HL-60 (cell line): Measurements from ENCODE around the gene SPOCK3.

Source experiments
- DNase-seq, 2 experiments: peaks; one replicate each; pipeline ENCODE4 v3.0.0-alpha.2; 2010 to 2020; ENCODE audit warnings: low read depth in 1 of 2, low spot score in 1 of 2
- H3K27ac ChIP-seq: fragments of 250-450 bp; sonication (Bioruptor Pico); replicated peaks from 2 replicates; pipeline ENCODE4 v1.5.1; 2020; ENCODE audit warnings: mild to moderate bottlenecking, moderate library complexity
- H3K27me3 ChIP-seq: fragments of 250-450 bp; sonication (Bioruptor Pico); 2 replicates; pipeline ENCODE4 v1.5.1; 2021; ENCODE audit warnings: mild to moderate bottlenecking, moderate library complexity; ENCODE audit not compliant: insufficient read depth, poor library complexity, severe bottlenecking
- H3K4me3 ChIP-seq: replicated peaks from 2 replicates; pipeline ENCODE4 v1.5.1; 2011; ENCODE audit warnings: mild to moderate bottlenecking, control low read depth, low read length; ENCODE audit not compliant: insufficient read depth
- CTCF ChIP-seq: IDR thresholded peaks from one replicate; pipeline ENCODE4 v1.5.1; 2011; ENCODE audit warnings: low read length, control low read depth, inconsistent platforms; ENCODE audit not compliant: insufficient read depth
- GABPA ChIP-seq: IDR thresholded peaks from 2 replicates; pipeline ENCODE4 v1.6.1; 2012; ENCODE audit warnings: low read depth
- POLR2AphosphoS5 ChIP-seq: IDR thresholded peaks from 2 replicates; pipeline ENCODE4 v1.6.1; 2012; ENCODE audit warnings: low read depth
- REST ChIP-seq: IDR thresholded peaks from 2 replicates; pipeline ENCODE4 v1.6.1; 2012; ENCODE audit warnings: low read depth; ENCODE audit not compliant: insufficient replicate concordance
- SPI1 ChIP-seq: IDR thresholded peaks from 2 replicates; pipeline ENCODE4 v1.6.1; 2012; ENCODE audit warnings: low read depth, mild to moderate bottlenecking, borderline replicate concordance

Gene SPOCK3

GRCh38 chr4:166839615-166840251 is 394.6 kb downstream of the SPOCK3 start:
- H3K27ac ChIP-seq = no peak overlapping the region
- no peak for DNase-seq
- TF ChIP-seq REST (no peak), SPI1 (no peak), POLR2AphosphoS5 (no peak), GABPA (no peak), CTCF (no peak)
- no peak overlapping the region for H3K4me3 ChIP-seq
- H3K27me3 ChIP-seq = no peaks in the 10 kb centered on the region

GRCh38 chr4:166838975-166839614 is 395.2 kb downstream of the SPOCK3 start:
- Histone ChIP-seq H3K4me3 (no peak overlapping the region), H3K27ac (no peak overlapping the region), H3K27me3 (no peaks in the 10 kb centered on the region)
- DNase-seq = no peak
- TF ChIP-seq SPI1 = no peak
- TF ChIP-seq POLR2AphosphoS5 = no peak
- no peak for TF ChIP-seq REST
- no peak for TF ChIP-seq CTCF
- TF ChIP-seq GABPA = no peak

- TF ChIP-seq POLR2AphosphoS5 = no peak
- TF ChIP-seq GABPA = no peak
- TF ChIP-seq SPI1 = no peak
- TF ChIP-seq REST = no peak
- TF ChIP-seq CTCF = no peak
- Histone ChIP-seq H3K27ac (no peak overlapping the region), H3K4me3 (no peak overlapping the region), H3K27me3 (no peaks in the 10 kb centered on the region)
- no peak for DNase-seq
Measured at GRCh38 chr4:166836865-166837264, 397.4 kb downstream of the SPOCK3 start.
